ENCODE data around the gene ATAD3C. TPM values are rescaled to one million over a fixed set of nuclear protein-coding genes. Genes with fewer than 3 reads are reported as not detected.
A peak's percentile ranks its signal among the peaks of the same experiment; 100 is the strongest.
"Not testable (repeated sequence)": the region's sequence is repeated elsewhere in the genome, so short reads cannot be mapped to it uniquely, and the experiment has no call there.

The ATAD3C gene
- total RNA-seq, 1 experiment from 2014 or later: not detected

DNA sequence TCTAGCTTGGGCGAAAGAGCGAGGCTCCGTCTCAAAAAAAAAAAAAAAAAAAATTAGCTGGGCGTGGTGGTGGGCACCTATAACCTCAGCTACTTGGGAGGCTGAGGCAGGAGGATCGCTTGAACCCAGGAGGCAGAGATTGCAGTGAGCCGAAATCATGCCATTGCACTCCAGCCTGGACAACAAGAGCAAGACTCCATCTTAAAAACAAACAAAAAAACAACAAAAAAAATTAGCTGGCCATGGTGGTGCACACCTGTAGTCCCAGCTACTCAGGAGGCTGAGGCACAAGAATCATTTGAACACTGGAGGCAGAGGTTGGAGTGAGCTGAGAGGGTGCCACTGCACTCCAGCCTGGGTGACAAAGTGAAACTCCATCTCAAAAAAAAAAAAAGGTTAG is 20.5 kb upstream of the ATAD3C start:
- not testable (repeated sequence) for DNase-seq (ENCODE audit: low read depth)

GRCh38 chr1:1429671-1430073 is 19.8 kb upstream of the ATAD3C start:
- DNase-seq (ENCODE audit: low read depth): no peak
- in situ Hi-C loops (cut with HindIII; ENCODE audit: low pct_unique_long_range_greater_than_20kb, low sequenced_read_pairs): no loop called here

More for the DNA sequence above, 20.5 kb upstream of the ATAD3C start:
- in situ Hi-C loops (cut with HindIII; ENCODE audit: low pct_unique_long_range_greater_than_20kb, low sequenced_read_pairs): not testable (repeated sequence)

DNA sequence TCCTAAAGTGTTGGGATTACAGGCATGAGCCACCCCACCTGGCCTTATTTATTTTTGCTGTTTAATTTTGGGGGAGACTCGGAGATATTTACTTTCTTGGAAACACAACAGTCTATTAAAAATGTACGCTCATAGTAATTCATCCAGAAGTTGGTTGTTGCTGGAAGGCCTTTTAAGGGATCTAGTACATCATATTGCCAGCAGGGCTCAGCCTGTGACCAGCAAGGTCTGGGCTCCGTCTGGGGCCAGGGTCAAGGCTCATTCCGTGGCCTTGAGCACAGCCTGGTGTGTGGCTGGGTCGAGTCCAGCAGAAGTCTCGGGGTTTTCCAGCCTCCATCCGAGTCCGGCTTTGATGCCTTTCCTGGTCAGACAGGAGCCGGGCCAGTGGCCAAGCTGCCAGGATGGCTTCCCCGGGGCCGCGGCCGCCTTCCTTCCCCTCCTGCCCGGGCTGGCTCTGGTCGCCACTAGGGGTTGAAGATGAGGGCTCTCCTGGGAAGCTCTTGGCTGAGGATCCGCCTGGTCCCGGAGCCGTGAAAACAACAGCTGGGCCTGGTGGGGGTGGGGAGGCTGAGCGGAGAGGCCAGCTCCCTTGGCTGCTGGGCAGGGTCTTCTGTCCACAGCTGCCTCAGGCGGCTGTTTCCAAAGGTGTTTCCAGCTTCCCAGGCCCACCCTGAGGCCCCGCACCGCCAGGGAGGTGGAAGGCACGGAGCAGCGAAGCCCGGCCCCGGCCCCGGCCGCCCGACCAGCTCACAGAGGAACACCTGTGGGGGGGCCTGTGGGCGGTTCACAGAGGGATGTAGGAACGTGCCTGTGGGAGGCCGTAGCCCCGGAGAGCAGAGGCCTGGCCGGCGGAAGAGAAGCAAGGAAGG is 19.1 kb upstream of the ATAD3C start:
- DNase-seq (ENCODE audit: low read depth): no peak
- in situ Hi-C loops (cut with HindIII; ENCODE audit: low pct_unique_long_range_greater_than_20kb, low sequenced_read_pairs): no loop called here

DNA sequence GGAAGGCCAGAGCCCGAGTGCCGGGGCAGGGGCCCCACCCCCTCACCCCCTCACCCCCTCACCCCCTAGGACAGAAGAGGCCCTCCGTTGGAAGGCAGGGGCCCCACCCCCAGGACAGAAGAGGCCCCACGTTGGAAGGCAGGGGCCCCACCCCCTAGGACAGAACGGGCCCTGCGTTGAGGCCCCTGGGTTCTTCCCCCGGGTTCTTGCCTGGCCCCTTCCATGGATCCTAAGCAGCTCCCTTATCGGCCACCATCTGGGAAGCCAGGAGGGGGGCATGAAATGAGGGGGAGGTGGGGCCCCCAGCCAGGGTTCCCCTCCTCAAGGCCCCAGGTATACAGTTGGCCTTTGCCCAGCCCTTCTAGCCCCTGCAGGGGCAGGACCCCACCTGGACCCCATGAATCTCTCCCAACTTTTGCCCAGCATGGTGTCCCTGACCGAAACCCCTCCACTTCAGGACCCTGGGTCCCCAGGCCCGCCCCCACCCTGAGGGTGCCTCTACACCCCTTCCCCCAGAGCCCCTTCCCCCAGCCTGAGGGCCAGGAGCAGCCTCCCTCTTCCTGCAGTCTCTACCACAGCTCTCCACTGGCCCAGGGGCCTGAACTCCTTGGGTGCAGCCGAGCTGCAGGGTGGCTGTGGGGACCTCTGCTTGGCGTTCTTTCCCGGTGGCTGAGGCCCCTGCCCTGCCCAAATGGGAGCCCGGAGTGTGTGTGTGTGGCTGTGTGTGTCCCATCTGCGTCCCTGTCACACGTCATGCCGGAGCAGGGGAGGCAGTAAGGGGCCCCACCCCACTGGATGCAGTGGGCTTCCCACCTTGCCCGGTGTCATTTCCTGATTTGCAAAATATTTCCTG is 18.3 kb upstream of the ATAD3C start:
- in situ Hi-C loops (cut with HindIII; ENCODE audit: low pct_unique_long_range_greater_than_20kb, low sequenced_read_pairs): no loop called here

GRCh38 chr1:1431845-1432273 is 17.6 kb upstream of the ATAD3C start:
- in situ Hi-C loops (cut with HindIII; ENCODE audit: low pct_unique_long_range_greater_than_20kb, low sequenced_read_pairs): no loop called here
- DNase-seq (ENCODE audit: low read depth): no peak

More for the DNA sequence above, 18.3 kb upstream of the ATAD3C start:
- DNase-seq (ENCODE audit: low read depth): no peak

GRCh38 chr1:1432274-1432950 is 17.1 kb upstream of the ATAD3C start:
- in situ Hi-C loops (cut with HindIII; ENCODE audit: low pct_unique_long_range_greater_than_20kb, low sequenced_read_pairs): no loop called here
- no peak for DNase-seq (ENCODE audit: low read depth)

DNA sequence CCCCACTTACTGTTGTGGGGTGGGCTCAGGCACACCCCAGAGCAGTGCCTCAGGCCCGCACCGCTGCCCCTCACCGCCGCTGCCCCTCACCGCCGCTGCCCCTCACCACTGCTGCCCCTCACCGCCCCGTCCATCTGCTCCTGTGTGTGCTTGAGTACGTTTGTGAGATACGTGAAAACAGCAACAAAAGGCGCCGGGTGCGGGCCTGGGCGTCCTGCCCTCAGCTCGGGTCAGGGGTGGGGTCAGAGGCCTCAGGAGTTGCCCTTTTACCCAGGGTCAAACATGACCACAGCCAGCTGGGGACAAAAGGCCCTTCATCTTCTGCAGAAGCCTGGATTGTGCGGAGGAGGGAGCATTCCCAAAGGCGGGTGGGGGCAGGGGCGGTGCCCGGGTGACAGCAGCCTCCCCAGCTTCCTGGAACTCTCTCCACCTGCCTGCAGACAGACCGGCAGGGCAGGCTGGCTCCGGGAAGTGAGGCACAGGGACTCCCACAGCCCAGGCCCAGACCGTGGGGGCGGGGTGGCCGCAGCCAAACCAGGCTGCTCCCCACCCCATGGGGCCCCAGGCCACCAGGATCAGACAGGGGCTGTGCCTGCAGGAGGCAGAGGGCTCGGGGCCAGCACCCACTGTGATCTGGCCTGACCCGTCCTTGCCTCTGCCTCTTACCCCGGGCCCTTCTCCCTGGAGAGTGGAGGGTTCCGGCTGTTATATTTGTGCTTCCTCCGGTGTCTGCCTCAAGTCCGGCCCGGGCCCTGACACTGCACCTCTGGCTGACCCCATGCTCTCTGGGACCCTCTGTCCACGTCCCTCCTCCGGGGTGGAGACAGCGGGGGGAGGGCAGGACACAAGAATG is 16.3 kb upstream of the ATAD3C start:
- DNase-seq (ENCODE audit: low read depth): no peak
- in situ Hi-C loops (cut with HindIII; ENCODE audit: low pct_unique_long_range_greater_than_20kb, low sequenced_read_pairs): no loop called here

GRCh38 chr1:1433804-1434130 is 15.7 kb upstream of the ATAD3C start:
- in situ Hi-C loops (cut with HindIII; ENCODE audit: low pct_unique_long_range_greater_than_20kb, low sequenced_read_pairs): no loop called here
- DNase-seq (ENCODE audit: low read depth): no peak

- in situ Hi-C loops (cut with HindIII; ENCODE audit: low pct_unique_long_range_greater_than_20kb, low sequenced_read_pairs): no loop called here
- no peak for DNase-seq (ENCODE audit: low read depth)
Measured at GRCh38 chr1:1434131-1434823, 15.2 kb upstream of the ATAD3C start.

- DNase-seq (ENCODE audit: low read depth): no peak
- in situ Hi-C loops (cut with HindIII; ENCODE audit: low pct_unique_long_range_greater_than_20kb, low sequenced_read_pairs): no loop called here
Measured at GRCh38 chr1:1434824-1435105, 14.7 kb upstream of the ATAD3C start.

DNA sequence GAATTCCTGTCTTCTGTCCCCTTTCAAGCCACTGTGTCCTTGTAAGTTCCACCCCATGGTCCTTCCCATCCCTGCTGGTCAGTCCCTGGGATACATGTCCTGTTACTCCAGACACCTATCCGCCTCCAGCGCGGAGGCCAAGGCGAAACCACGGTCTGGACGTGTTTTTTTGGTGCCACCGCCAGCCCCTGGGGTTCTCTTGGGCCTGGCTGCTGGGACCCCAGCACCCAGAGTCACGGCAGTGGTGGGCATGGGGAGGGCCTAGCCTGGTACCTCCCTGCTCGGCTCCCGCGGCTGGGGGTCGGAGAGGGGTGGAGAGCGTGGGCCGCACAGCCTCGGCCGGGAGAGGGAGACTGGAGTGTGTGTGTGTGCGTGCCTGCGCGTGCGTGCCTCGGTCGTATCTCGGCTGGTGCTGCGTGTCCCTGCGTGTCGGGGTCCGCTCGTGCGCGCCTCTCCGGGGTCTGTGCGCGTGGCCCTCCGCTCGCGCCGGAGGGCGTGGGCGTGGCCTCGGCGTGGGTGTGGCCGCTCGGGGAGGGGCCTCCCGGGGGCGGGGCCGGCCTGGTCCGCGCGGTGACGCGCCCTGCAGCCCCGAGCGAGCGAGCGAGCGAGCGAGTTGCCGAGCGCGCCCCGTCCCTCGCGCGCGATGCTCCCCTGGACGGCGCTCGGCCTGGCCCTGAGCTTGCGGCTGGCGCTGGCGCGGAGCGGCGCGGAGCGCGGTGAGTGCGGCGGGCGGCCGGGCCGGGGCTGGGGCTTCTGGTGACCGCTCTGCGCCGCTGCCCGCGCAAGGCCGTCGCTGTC is 14.2 kb upstream of the ATAD3C start, which contains the start of gene VWA1:
Gene VWA1 (plus strand): TSS at position 585 of the 798 bp plus-strand sequence. CDS start 59 bp downstream, at position 644.
- in situ Hi-C loops (cut with HindIII; ENCODE audit: low pct_unique_long_range_greater_than_20kb, low sequenced_read_pairs): no loop called here
- peak; percentile 56 for DNase-seq (ENCODE audit: low read depth)

DNA sequence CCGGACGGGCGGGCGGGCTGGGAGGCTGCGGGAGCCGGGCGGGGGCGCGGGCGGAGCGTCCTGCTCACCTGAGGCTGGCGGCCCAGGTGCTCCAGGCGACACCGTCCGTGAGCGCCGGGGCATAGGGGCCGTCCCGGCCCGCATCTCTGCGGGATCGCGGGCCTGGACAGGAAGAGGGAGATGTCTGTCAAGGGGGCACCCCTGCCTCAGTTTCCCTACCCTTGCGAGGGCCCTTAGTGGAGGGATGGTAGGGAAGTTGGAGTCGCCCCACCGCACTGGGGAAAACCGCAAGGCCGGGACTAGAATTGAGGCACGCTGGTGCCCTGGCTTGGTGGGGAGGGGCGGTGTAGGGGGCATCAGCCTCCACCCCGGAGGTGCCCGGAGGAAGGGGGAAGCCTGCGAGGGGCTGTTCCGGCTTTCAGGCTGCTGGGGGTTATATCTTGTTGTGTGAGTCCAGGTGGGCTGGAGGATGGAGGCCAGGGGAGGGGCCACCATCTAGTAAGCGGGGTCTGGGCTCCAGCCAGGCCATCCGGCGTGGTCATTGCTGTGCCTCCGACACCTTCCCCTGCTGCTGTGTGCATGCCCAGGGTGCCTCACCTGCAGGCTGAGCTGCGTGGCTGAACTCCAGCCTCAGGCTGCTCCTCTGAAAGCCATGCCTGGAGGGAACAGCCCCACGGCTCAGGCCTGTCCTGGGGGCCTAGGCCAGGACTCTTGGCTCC is 13.4 kb upstream of the ATAD3C start:
- in situ Hi-C loops (cut with HindIII; ENCODE audit: low pct_unique_long_range_greater_than_20kb, low sequenced_read_pairs): no loop called here
- DNase-seq (ENCODE audit: low read depth): no peak

GRCh38 chr1:1436630-1437032 is 12.9 kb upstream of the ATAD3C start:
- in situ Hi-C loops (cut with HindIII; ENCODE audit: low pct_unique_long_range_greater_than_20kb, low sequenced_read_pairs): no loop called here
- no peak for DNase-seq (ENCODE audit: low read depth)

- in situ Hi-C loops (cut with HindIII; ENCODE audit: low pct_unique_long_range_greater_than_20kb, low sequenced_read_pairs): no loop called here
Measured at GRCh38 chr1:1437033-1437903, 12.2 kb upstream of the ATAD3C start.

DNA sequence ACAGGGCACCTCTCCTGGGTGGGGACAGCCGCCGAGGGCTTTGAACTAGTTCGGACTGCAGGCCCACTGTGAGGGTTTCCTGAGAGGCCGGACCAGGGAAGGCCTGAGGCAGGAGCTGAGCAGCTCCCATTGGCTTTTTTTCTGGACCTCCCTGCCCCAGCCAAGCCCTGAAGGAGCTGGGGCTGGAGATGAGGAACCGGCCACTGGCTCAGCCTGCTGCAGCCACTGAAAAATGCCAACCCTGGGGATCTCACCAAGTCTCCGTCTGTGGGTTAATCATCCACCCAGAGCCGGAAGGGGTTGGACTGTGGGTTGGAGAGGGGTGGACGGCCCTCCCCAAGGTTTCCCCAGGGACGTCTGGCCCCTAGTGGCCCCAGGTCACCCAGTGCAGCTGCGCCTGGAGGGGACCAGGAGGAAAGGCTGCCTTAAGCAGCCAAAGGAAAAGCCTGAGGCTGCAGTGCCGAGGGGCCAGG is 11.5 kb upstream of the ATAD3C start:
- in situ Hi-C loops (cut with HindIII; ENCODE audit: low pct_unique_long_range_greater_than_20kb, low sequenced_read_pairs): no loop called here
- peak; percentile 77 for DNase-seq (ENCODE audit: low read depth)

More at GRCh38 chr1:1437033-1437903, 12.2 kb upstream of the ATAD3C start:
- DNase-seq (ENCODE audit: low read depth): no peak
